GM20000 (cell line): ENCODE measurements around the gene TMC2.

Experiments
- DNase-seq: peaks from one replicate; pipeline ENCODE4 v3.0.0; 2012; ENCODE audit warnings: low spot score
- CTCF ChIP-seq: IDR thresholded peaks from 2 replicates; pipeline ENCODE4 v1.5.1; 2012; ENCODE audit warnings: mild to moderate bottlenecking, control low read depth; ENCODE audit errors: extremely low read depth, missing control alignments

Gene TMC2

GRCh38 chr20:2610326-2610725, 74.0 kb downstream of the TMC2 start:
- no peak for TF ChIP-seq CTCF
- no peak for DNase-seq

- DNase-seq = no peak
- TF ChIP-seq CTCF = no peak
Measured at GRCh38 chr20:2610941-2611720, 74.8 kb downstream of the TMC2 start.

- no peak for TF ChIP-seq CTCF
- DNase-seq = no peak
Measured at GRCh38 chr20:2612073-2612472, 75.7 kb downstream of the TMC2 start.

GRCh38 chr20:2616634-2617033, 80.3 kb downstream of the TMC2 start:
- TF ChIP-seq CTCF = no peak
- no peak for DNase-seq

GRCh38 chr20:2617099-2617714, 80.8 kb downstream of the TMC2 start:
- peak; percentile 24 for DNase-seq
- TF ChIP-seq CTCF = no peak

- DNase-seq = no peak
- no peak for TF ChIP-seq CTCF
Measured at GRCh38 chr20:2618815-2619214, 82.4 kb downstream of the TMC2 start.

- DNase-seq = no peak
- no peak for TF ChIP-seq CTCF
Measured at GRCh38 chr20:2619337-2619736, 83.0 kb downstream of the TMC2 start.
